ENCODE data around the gene CFI. TPM values are rescaled to one million over a fixed set of nuclear protein-coding genes. Genes with fewer than 3 reads are reported as not detected.

Gene CFI
- polyA plus RNA-seq, 3 donors = not detected

GRCh38 chr4:109708990-109709389 is 92.8 kb downstream of the CFI start:
- H3K27ac Mint-ChIP-seq = no peak overlapping the region
- H3K4me3 Mint-ChIP-seq = no peak overlapping the region
- Histone ChIP-seq H3K79me2 (ENCODE audit: insufficient read depth, low read length) (no peaks in the 10 kb centered on the region), H3K4me1 (ENCODE audit: control insufficient read depth in 1 of 2, insufficient read depth in 2 of 2, low read length in 2 of 2) (peaks cover 4 to 6% of the 10 kb centered on the region in 2 donors), H3K27ac (ENCODE audit: low read depth in 1 of 2, low read length in 2 of 2) (no peak overlapping the region), H2AFZ (ENCODE audit: insufficient read depth, low read depth, low read length, poor library complexity, severe bottlenecking) (no peak overlapping the region), H3K36me3 (replicated peaks in 1 of 2; ENCODE audit: control insufficient read depth in 1 of 2, insufficient read depth in 2 of 2, low read length in 2 of 2) (peaks cover 0 to 6% of the 10 kb centered on the region in 2 donors), H3K9me3 (replicated peaks in 1 of 2; ENCODE audit: control insufficient read depth in 1 of 2, insufficient read depth in 1 of 2, low read length in 2 of 2) (no peaks in the 10 kb centered on the region), H3K4me3 (replicated peaks in 1 of 3; ENCODE audit: low read depth in 2 of 3, low read length in 3 of 3) (no peak overlapping the region), H3K9ac (ENCODE audit: insufficient read depth, low read length, poor library complexity, severe bottlenecking) (no peak overlapping the region), H4K20me1 (ENCODE audit: insufficient read depth, low read length) (no peaks in the 10 kb centered on the region), H3K27me3 (ENCODE audit: control insufficient read depth in 2 of 2, insufficient read depth in 2 of 2, low read length in 2 of 2) (no peaks in the 10 kb centered on the region), H3K4me2 (replicated peaks; ENCODE audit: extremely low read depth, low read length, poor library complexity, severe bottlenecking) (no peak overlapping the region)
- no peaks in the 10 kb centered on the region for H3K9me3 Mint-ChIP-seq
- H3K27me3 Mint-ChIP-seq (ENCODE audit: low read depth in 3 of 3) = no peaks in the 10 kb centered on the region
- DNase-seq = no peak
- peaks cover 0 to 5% of the 10 kb centered on the region in 2 donors for H3K36me3 Mint-ChIP-seq
- peaks cover 5% of the 10 kb centered on the region for H3K4me1 Mint-ChIP-seq
- WGBS (ENCODE audit: insufficient coverage) = 100% methylated on average over 1 of the region's 1 CpG
- TF ChIP-seq, protein P1, sequence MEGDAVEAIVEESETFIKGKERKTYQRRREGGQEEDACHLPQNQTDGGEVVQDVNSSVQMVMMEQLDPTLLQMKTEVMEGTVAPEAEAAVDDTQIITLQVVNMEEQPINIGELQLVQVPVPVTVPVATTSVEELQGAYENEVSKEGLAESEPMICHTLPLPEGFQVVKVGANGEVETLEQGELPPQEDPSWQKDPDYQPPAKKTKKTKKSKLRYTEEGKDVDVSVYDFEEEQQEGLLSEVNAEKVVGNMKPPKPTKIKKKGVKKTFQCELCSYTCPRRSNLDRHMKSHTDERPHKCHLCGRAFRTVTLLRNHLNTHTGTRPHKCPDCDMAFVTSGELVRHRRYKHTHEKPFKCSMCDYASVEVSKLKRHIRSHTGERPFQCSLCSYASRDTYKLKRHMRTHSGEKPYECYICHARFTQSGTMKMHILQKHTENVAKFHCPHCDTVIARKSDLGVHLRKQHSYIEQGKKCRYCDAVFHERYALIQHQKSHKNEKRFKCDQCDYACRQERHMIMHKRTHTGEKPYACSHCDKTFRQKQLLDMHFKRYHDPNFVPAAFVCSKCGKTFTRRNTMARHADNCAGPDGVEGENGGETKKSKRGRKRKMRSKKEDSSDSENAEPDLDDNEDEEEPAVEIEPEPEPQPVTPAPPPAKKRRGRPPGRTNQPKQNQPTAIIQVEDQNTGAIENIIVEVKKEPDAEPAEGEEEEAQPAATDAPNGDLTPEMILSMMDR (IDR thresholded peaks at IDR 0.05) = no peak
- intact Hi-C loops (cut with micrococcal nuclease) = loop anchor here (10.0 kb wide), 3 partner anchors 106 to 274 kb away; partner anchors contain the start of genes GAR1 (in 1 of the 2), RRH (in 1 of the 2) and SEC24B (in 1 of the 2)

DNA sequence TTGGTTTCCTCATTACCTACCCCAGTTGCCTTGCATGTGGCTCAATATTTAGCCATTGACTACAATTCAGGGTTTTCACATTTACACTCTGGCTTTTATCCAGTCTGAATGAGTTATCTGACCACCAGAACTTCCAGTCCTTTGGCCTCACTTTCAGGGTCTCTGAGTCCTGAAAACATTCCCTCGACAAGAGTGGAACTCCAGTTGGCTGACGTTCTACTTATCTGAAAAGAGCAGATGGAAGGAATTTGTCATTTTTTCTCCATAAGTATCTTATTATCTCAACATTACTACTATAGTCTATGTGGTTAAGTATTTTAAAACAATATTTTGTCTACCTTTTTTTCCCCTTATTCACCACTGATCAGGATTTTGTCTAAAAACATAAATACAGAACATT is 93.4 kb downstream of the CFI start:
- H3K9me3 ChIP-seq (replicated peaks in 1 of 2; ENCODE audit: control insufficient read depth in 1 of 2, insufficient read depth in 1 of 2, low read length in 2 of 2) = no peaks in the 10 kb centered on the region
- peaks cover 0 to 6% of the 10 kb centered on the region in 2 donors for H3K36me3 ChIP-seq (replicated peaks in 1 of 2; ENCODE audit: control insufficient read depth in 1 of 2, insufficient read depth in 2 of 2, low read length in 2 of 2)
- H3K79me2 ChIP-seq (ENCODE audit: insufficient read depth, low read length) = no peaks in the 10 kb centered on the region
- H3K9ac ChIP-seq (ENCODE audit: insufficient read depth, low read length, poor library complexity, severe bottlenecking) = no peak overlapping the region
- H3K4me3 Mint-ChIP-seq = no peak overlapping the region
- no peak overlapping the region for H3K27ac ChIP-seq (ENCODE audit: low read depth in 1 of 2, low read length in 2 of 2)
- no peaks in the 10 kb centered on the region for H3K9me3 Mint-ChIP-seq
- intact Hi-C loops (cut with micrococcal nuclease) = loop anchor here (10.0 kb wide), 3 partner anchors 106 to 274 kb away; partner anchors contain the start of genes GAR1 (in 1 of the 2), RRH (in 1 of the 2) and SEC24B (in 1 of the 2)
- no peak overlapping the region for H3K4me2 ChIP-seq (replicated peaks; ENCODE audit: extremely low read depth, low read length, poor library complexity, severe bottlenecking)
- no peaks in the 10 kb centered on the region for H4K20me1 ChIP-seq (ENCODE audit: insufficient read depth, low read length)
- H3K27me3 Mint-ChIP-seq (ENCODE audit: low read depth in 3 of 3) = no peaks in the 10 kb centered on the region
- H3K27ac Mint-ChIP-seq = no peak overlapping the region
- no peaks in the 10 kb centered on the region for H3K27me3 ChIP-seq (ENCODE audit: control insufficient read depth in 2 of 2, insufficient read depth in 2 of 2, low read length in 2 of 2)
- no peak for DNase-seq
- WGBS (ENCODE audit: insufficient coverage) = no CpG with 5 or more reads among the region's 2 CpGs
- no peak overlapping the region for H2AFZ ChIP-seq (ENCODE audit: insufficient read depth, low read depth, low read length, poor library complexity, severe bottlenecking)
- peaks cover 8 to 11% of the 10 kb centered on the region in 2 donors for H3K4me1 ChIP-seq (ENCODE audit: control insufficient read depth in 1 of 2, insufficient read depth in 2 of 2, low read length in 2 of 2)
- peaks cover 8% of the 10 kb centered on the region for H3K4me1 Mint-ChIP-seq
- TF ChIP-seq, protein P1 (IDR thresholded peaks at IDR 0.05) = no peak
- H3K36me3 Mint-ChIP-seq = peaks cover 0 to 5% of the 10 kb centered on the region in 2 donors
- H3K4me3 ChIP-seq (replicated peaks in 1 of 3; ENCODE audit: low read depth in 2 of 3, low read length in 3 of 3) = no peak overlapping the region

All from CD14-positive monocyte (primary cell).